GM12878 (cell line): ENCODE measurements around the gene RPLP2.

Experiments
- BCL11A ChIP-seq: IDR thresholded peaks from 2 replicates; pipeline ENCODE4 v1.6.1; 2011; ENCODE audit warnings: low read depth, low read length
- HDAC6 ChIP-seq: fragments of 200-600 bp; sonication (generic); IDR thresholded peaks from one replicate; pipeline ENCODE4 v1.8.0; 2017; ENCODE audit warnings: antibody characterized with exemption; ENCODE audit not compliant: unreplicated experiment
- TF ChIP-seq, protein P1 (sequence below): IDR thresholded peaks from 2 replicates; pipeline ENCODE4 v1.6.1; 2012; ENCODE audit warnings: mild to moderate bottlenecking, low read depth, low read length
- TF ChIP-seq, protein P2 (sequence below), 3 experiments: IDR thresholded peaks in 2 of 3; conservative IDR thresholded peaks in 1 of 3; 2 replicates each; pipeline ENCODE4 v1.5.1; 2011; ENCODE audit warnings: low read depth in 3 of 3, low read length in 3 of 3, mild to moderate bottlenecking in 3 of 3, control low read depth in 2 of 3, moderate library complexity in 2 of 3, inconsistent platforms in 1 of 3, mixed read lengths in 1 of 3; ENCODE audit not compliant: control insufficient read depth in 2 of 3, insufficient read depth in 1 of 3; ENCODE audit errors: extremely low read depth in 1 of 3

- TF ChIP-seq, protein P1, sequence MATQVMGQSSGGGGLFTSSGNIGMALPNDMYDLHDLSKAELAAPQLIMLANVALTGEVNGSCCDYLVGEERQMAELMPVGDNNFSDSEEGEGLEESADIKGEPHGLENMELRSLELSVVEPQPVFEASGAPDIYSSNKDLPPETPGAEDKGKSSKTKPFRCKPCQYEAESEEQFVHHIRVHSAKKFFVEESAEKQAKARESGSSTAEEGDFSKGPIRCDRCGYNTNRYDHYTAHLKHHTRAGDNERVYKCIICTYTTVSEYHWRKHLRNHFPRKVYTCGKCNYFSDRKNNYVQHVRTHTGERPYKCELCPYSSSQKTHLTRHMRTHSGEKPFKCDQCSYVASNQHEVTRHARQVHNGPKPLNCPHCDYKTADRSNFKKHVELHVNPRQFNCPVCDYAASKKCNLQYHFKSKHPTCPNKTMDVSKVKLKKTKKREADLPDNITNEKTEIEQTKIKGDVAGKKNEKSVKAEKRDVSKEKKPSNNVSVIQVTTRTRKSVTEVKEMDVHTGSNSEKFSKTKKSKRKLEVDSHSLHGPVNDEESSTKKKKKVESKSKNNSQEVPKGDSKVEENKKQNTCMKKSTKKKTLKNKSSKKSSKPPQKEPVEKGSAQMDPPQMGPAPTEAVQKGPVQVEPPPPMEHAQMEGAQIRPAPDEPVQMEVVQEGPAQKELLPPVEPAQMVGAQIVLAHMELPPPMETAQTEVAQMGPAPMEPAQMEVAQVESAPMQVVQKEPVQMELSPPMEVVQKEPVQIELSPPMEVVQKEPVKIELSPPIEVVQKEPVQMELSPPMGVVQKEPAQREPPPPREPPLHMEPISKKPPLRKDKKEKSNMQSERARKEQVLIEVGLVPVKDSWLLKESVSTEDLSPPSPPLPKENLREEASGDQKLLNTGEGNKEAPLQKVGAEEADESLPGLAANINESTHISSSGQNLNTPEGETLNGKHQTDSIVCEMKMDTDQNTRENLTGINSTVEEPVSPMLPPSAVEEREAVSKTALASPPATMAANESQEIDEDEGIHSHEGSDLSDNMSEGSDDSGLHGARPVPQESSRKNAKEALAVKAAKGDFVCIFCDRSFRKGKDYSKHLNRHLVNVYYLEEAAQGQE, result no peak
- TF ChIP-seq, protein P2, sequence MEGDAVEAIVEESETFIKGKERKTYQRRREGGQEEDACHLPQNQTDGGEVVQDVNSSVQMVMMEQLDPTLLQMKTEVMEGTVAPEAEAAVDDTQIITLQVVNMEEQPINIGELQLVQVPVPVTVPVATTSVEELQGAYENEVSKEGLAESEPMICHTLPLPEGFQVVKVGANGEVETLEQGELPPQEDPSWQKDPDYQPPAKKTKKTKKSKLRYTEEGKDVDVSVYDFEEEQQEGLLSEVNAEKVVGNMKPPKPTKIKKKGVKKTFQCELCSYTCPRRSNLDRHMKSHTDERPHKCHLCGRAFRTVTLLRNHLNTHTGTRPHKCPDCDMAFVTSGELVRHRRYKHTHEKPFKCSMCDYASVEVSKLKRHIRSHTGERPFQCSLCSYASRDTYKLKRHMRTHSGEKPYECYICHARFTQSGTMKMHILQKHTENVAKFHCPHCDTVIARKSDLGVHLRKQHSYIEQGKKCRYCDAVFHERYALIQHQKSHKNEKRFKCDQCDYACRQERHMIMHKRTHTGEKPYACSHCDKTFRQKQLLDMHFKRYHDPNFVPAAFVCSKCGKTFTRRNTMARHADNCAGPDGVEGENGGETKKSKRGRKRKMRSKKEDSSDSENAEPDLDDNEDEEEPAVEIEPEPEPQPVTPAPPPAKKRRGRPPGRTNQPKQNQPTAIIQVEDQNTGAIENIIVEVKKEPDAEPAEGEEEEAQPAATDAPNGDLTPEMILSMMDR (IDR thresholded peaks at IDR 0.05 in 2 of 3, conservative IDR thresholded peaks at IDR 0.05 in 1 of 3; ENCODE audit: control insufficient read depth in 2 of 3, extremely low read depth in 1 of 3, insufficient read depth in 1 of 3, low read depth in 3 of 3, low read length in 3 of 3), result no peak
- TF ChIP-seq HDAC6 (no peak), BCL11A (no peak)
These were observed 19.5 kb downstream of the RPLP2 start for GRCh38 chr11:829176-829846.
